ENCODE measurements around the gene RTN1.

- no peak for TF ChIP-seq POLR2AphosphoS5 (IDR thresholded peaks at IDR 0.05; ENCODE audit: low read depth, low read length)
- no peak for TF ChIP-seq MAX (IDR thresholded peaks at IDR 0.05; ENCODE audit: low read depth)
- no peak for TF ChIP-seq RAD21 (IDR thresholded peaks at IDR 0.05; ENCODE audit: low read length)
- no peak for TF ChIP-seq CTCF (IDR thresholded peaks at IDR 0.05)
- no peak for TF ChIP-seq RFX5 (IDR thresholded peaks at IDR 0.05; ENCODE audit: low read length)
- TF ChIP-seq SMC3 (IDR thresholded peaks at IDR 0.05; ENCODE audit: low read depth, low read length), result no peak
- no peak for TF ChIP-seq SIN3A (IDR thresholded peaks at IDR 0.05; ENCODE audit: borderline replicate concordance, low read depth, low read length)
- TF ChIP-seq REST (IDR thresholded peaks at IDR 0.05; ENCODE audit: low read depth, low read length), result no peak
- no peak for TF ChIP-seq RXRA (IDR thresholded peaks at IDR 0.05; ENCODE audit: borderline replicate concordance, low read depth)
- no peak for TF ChIP-seq MEF2A (IDR thresholded peaks at IDR 0.05; ENCODE audit: borderline replicate concordance, low read depth)
- TF ChIP-seq GABPA (IDR thresholded peaks at IDR 0.05; ENCODE audit: low read depth), result no peak
- TF ChIP-seq NFIC (IDR thresholded peaks at IDR 0.05; ENCODE audit: borderline replicate concordance), result no peak
- no peak for TF ChIP-seq TEAD4 (IDR thresholded peaks at IDR 0.05; ENCODE audit: borderline replicate concordance, insufficient read depth)
Measured at GRCh38 chr14:59657769-59658168, 212.8 kb downstream of the RTN1 start.
